ENCODE data around the gene AATF. TPM values are rescaled to one million over a fixed set of nuclear protein-coding genes. Genes with fewer than 3 reads are reported as not detected.

The AATF gene
- total and polyA plus RNA-seq, 2 of the 8 experiments (the other 6 are each of a cell fraction or from before 2014, with no cell fraction given), result 20.1 to 62.8 TPM

GRCh38 chr17:37059493-37059892 lies 110.7 kb downstream of the AATF start (continued):
- TF ChIP-seq CHD7 (IDR thresholded peaks at IDR 0.05; ENCODE audit: insufficient replicate concordance, low read length) (no peak), EGR1 (IDR thresholded peaks at IDR 0.05; ENCODE audit: borderline replicate concordance, low read depth, low read length) (no peak), TCF12 (IDR thresholded peaks at IDR 0.05; ENCODE audit: low read depth, low read length) (no peak), ATF2 (IDR thresholded peaks at IDR 0.05; ENCODE audit: low read length) (no peak), ZNF274 (IDR thresholded peaks at IDR 0.05; ENCODE audit: borderline replicate concordance, extremely low read depth, low read length) (no peak), SP2 (IDR thresholded peaks at IDR 0.05; ENCODE audit: low read length) (no peak), RAD21 (IDR thresholded peaks at IDR 0.05 in 1 of 2, conservative IDR thresholded peaks at IDR 0.05 in 1 of 2; ENCODE audit: low read depth in 2 of 2, low read length in 2 of 2) (no peak), ASH2L (IDR thresholded peaks at IDR 0.05; ENCODE audit: low read length) (no peak), HDAC6 (IDR thresholded peaks at IDR 0.05; ENCODE audit: low read depth, low read length) (no peak), CREB1 (IDR thresholded peaks at IDR 0.05) (no peak)

Measured in H1 (cell line).